Prostate gland (tissue), 2 donors: ENCODE results near the gene CNTNAP2.

Experiments used
- POLR2A ChIP-seq: fragments of 450-650 bp; IDR thresholded peaks from one replicate; pipeline ENCODE4 v1.6.1; 2016; ENCODE audit warnings: antibody characterized with exemption, mild to moderate bottlenecking
- TF ChIP-seq, protein P1 (sequence below), 4 experiments: fragments of 200-600 bp in 2 of 4; fragments of 450-650 bp in 2 of 4; sonication (generic) in 2 of 4; IDR thresholded peaks; 1 replicate in 3 of 4; 2 replicates in 1 of 4; pipeline ENCODE4 v1.5.1; 2016 to 2019; ENCODE audit warnings: antibody characterized with exemption in 4 of 4, mild to moderate bottlenecking in 2 of 4, moderate library complexity in 2 of 4

DNA sequence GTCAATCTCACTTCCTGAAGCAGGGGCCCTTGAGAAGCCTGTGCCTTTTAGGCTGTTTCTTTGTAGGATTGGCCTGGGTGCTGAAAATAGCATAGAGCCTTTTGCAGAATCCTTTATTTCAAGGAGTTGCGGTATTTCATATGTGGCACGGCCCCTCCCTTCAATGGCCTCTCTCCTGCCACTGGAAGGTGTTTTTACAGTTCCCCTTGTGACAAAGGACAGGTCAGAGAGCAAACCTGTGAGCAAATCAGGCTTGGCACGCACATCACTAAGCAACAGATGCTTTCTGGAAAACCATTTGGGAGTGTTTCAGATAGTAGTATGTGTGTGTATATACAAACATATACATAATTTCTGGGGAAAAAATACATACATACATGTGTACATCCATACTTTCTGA is 2085.4 kb downstream of the CNTNAP2 start:
- TF ChIP-seq, protein P1, sequence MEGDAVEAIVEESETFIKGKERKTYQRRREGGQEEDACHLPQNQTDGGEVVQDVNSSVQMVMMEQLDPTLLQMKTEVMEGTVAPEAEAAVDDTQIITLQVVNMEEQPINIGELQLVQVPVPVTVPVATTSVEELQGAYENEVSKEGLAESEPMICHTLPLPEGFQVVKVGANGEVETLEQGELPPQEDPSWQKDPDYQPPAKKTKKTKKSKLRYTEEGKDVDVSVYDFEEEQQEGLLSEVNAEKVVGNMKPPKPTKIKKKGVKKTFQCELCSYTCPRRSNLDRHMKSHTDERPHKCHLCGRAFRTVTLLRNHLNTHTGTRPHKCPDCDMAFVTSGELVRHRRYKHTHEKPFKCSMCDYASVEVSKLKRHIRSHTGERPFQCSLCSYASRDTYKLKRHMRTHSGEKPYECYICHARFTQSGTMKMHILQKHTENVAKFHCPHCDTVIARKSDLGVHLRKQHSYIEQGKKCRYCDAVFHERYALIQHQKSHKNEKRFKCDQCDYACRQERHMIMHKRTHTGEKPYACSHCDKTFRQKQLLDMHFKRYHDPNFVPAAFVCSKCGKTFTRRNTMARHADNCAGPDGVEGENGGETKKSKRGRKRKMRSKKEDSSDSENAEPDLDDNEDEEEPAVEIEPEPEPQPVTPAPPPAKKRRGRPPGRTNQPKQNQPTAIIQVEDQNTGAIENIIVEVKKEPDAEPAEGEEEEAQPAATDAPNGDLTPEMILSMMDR (IDR thresholded peaks at IDR 0.05) = no peak
- TF ChIP-seq POLR2A = no peak
